A673 (cell line): ENCODE measurements around the gene FOXJ1. TPM values are rescaled to one million over a fixed set of nuclear protein-coding genes. Genes with fewer than 3 reads are reported as not detected.

Experiments
- BruUV-seq: library from RNA; stranded (reverse); fragments of 400-500 nt; replicated peaks from 2 replicates; lab custom pipeline; 2021; lab: Mats Ljungman, UMichigan
- CTCF ChIA-PET: fragments of 300-600 bp; sonication (Branson Sonifier 250); formaldehyde crosslinking; loops from one replicate; lab custom pipeline; 2022; ENCODE audit warnings: antibody characterized with exemption; lab: Charles Lee
- POLR2A ChIA-PET: fragments of 300-600 bp; sonication (Branson Sonifier 250); formaldehyde crosslinking; loops from one replicate; lab custom pipeline; 2022; ENCODE audit warnings: antibody characterized with exemption; ENCODE audit not compliant: low non-redundant PET; lab: Charles Lee
- DNase-seq: peaks from one replicate; pipeline ENCODE4 v3.0.0-alpha.2; 2015; ENCODE audit warnings: low spot score
- H3K27ac ChIP-seq: fragments of 200-600 bp; sonication (generic); 2 replicates; pipeline ENCODE4 v1.5.1; 2016; ENCODE audit warnings: mixed run types, low read depth, mild to moderate bottlenecking, mixed read lengths, antibody characterized with exemption, low read length; ENCODE audit not compliant: poor library complexity, severe bottlenecking
- H3K27me3 ChIP-seq: fragments of 200-600 bp; sonication (generic); replicated peaks from 2 replicates; pipeline ENCODE4 v1.6.1; 2017; ENCODE audit warnings: mixed run types, low read depth, mild to moderate bottlenecking, mixed read lengths, antibody characterized with exemption, low read length; ENCODE audit not compliant: insufficient read depth, poor library complexity
- H3K36me3 ChIP-seq: fragments of 200-600 bp; sonication (generic); 2 replicates; pipeline ENCODE4 v1.6.1; 2016; ENCODE audit warnings: mixed run types, mild to moderate bottlenecking, mixed read lengths, antibody characterized with exemption, low read length; ENCODE audit not compliant: insufficient read depth, poor library complexity, severe bottlenecking
- H3K4me1 ChIP-seq: fragments of 200-600 bp; sonication (generic); 2 replicates; pipeline ENCODE4 v1.6.1; 2017; ENCODE audit warnings: mixed run types, mild to moderate bottlenecking, mixed read lengths, antibody characterized with exemption, low read length; ENCODE audit not compliant: insufficient read depth, poor library complexity, severe bottlenecking
- H3K4me3 ChIP-seq: fragments of 200-600 bp; sonication (generic); 2 replicates; pipeline ENCODE4 v1.5.1; 2016; ENCODE audit warnings: low read depth, mixed run types, mild to moderate bottlenecking, mixed read lengths, low read length; ENCODE audit not compliant: poor library complexity, severe bottlenecking
- H3K9me3 ChIP-seq: fragments of 200-600 bp; sonication (generic); 2 replicates; pipeline ENCODE4 v1.6.1; 2016; ENCODE audit warnings: mixed run types, low read depth, mild to moderate bottlenecking, mixed read lengths, antibody characterized with exemption, low read length; ENCODE audit not compliant: poor library complexity, severe bottlenecking
- CTCF ChIP-seq: fragments of 300-800, 200-600 bp; sonication (generic); conservative IDR thresholded peaks from 2 replicates; pipeline ENCODE4 v1.5.1; 2017; ENCODE audit warnings: low read depth, mild to moderate bottlenecking, antibody characterized with exemption, low read length, moderate library complexity, mixed read lengths
- EZH2 ChIP-seq: fragments of 200-600 bp; sonication (generic); IDR thresholded peaks from 2 replicates; pipeline ENCODE4 v1.6.1; 2017; ENCODE audit warnings: borderline replicate concordance, low read depth, mild to moderate bottlenecking, mixed read lengths, antibody characterized with exemption, low read length; ENCODE audit not compliant: poor library complexity, severe bottlenecking
- intact Hi-C: fragments of 100-400 bp; cut with micrococcal nuclease; formaldehyde crosslinking; loops from one replicate; pipeline ENCODE4 v1.10.0; 2022; ENCODE audit not compliant: unreplicated experiment
- total RNA-seq: library from RNA; stranded (reverse); gene quantifications from 2 replicates; pipeline ENCODE4 v1.2.3, GENCODE V29; 2021

Gene FOXJ1
- total RNA-seq, 1 experiment from 2014 or later = 0.17 TPM

- no TSS peak for BruUV-seq
- H3K36me3 ChIP-seq = no peaks in the 10 kb centered on the region
- intact Hi-C loops = no loop called here
These were observed 4.4 kb upstream of the FOXJ1 start for GRCh38 chr17:76145231-76146052.

GRCh38 chr17:76142585-76143041, 1.6 kb upstream of the FOXJ1 start:
- no peaks in the 10 kb centered on the region for H3K36me3 ChIP-seq
- intact Hi-C loops = no loop called here
- no peaks in the 10 kb centered on the region for H3K27me3 ChIP-seq
- H3K9me3 ChIP-seq = no peaks in the 10 kb centered on the region
- no peak for DNase-seq
- peak overlapping the region; percentile 69 for H3K27ac ChIP-seq
- TF ChIP-seq CTCF = no peak
- no peak for TF ChIP-seq EZH2
- ChIA-PET POLR2A (no interaction called here), CTCF (interaction anchor here (0.6 to 0.7 kb wide), 2 partner anchors 126 to 129 kb away, joined by 3 read pairs; no protein-coding TSS in a partner anchor)
- BruUV-seq = no TSS peak
- peaks cover 58% of the 10 kb centered on the region for H3K4me1 ChIP-seq
- H3K4me3 ChIP-seq = no peak overlapping the region

More at GRCh38 chr17:76145231-76146052, 4.4 kb upstream of the FOXJ1 start:
- Histone ChIP-seq H3K27ac (peak overlapping the region; percentile 33), H3K27me3 (no peaks in the 10 kb centered on the region), H3K4me3 (no peak overlapping the region), H3K4me1 (peaks cover 59% of the 10 kb centered on the region), H3K9me3 (no peaks in the 10 kb centered on the region)
- CTCF ChIA-PET = interaction anchor here (1.0 kb wide), 1 partner anchor 37 kb away, joined by 5 read pairs; no protein-coding TSS in a partner anchor
- peak; percentile 21 for DNase-seq
- POLR2A ChIA-PET = interaction anchor here (0.6 kb wide), 1 partner anchor 10 kb away, joined by 6 read pairs; no protein-coding TSS in a partner anchor
- TF ChIP-seq CTCF (no peak), EZH2 (no peak)

GRCh38 chr17:76142039-76142584, 1.1 kb upstream of the FOXJ1 start:
- CTCF ChIA-PET = interaction anchor here (0.6 kb wide), 1 partner anchor 126 kb away, joined by 3 read pairs; no protein-coding TSS in a partner anchor
- H3K27ac ChIP-seq = peak overlapping the region; percentile 69
- no peak for TF ChIP-seq CTCF
- TF ChIP-seq EZH2 = no peak
- no peaks in the 10 kb centered on the region for H3K36me3 ChIP-seq
- peaks cover 55% of the 10 kb centered on the region for H3K4me1 ChIP-seq
- BruUV-seq = no TSS peak
- H3K4me3 ChIP-seq = no peak overlapping the region
- intact Hi-C loops = no loop called here
- POLR2A ChIA-PET = no interaction called here
- H3K27me3 ChIP-seq = no peaks in the 10 kb centered on the region
- H3K9me3 ChIP-seq = no peaks in the 10 kb centered on the region
- peak; percentile 19 for DNase-seq
